ENCODE measurements around the gene GOLGA8R.
A peak's percentile ranks its signal among the peaks of the same experiment; 100 is the strongest.
"Not testable (repeated sequence)": the region's sequence is repeated elsewhere in the genome, so short reads cannot be mapped to it uniquely, and the experiment has no call there.

GOLGA8R gene

GRCh38 chr15:30414160-30414559, at the start of gene GOLGA8R:
TSS of gene GOLGA8R (minus strand) at chr15:30414260. CDS start at chr15:30414162, 98 bp downstream.
- H3K9me3 Mint-ChIP-seq; H3K4me1 Mint-ChIP-seq; H3K36me3 Mint-ChIP-seq; ATAC-seq; DNase-seq (ENCODE audit: low spot score in 2 of 2); H3K27ac Mint-ChIP-seq; H3K4me3 Mint-ChIP-seq: not testable (repeated sequence)

GRCh38 chr15:30463849-30464248, 49.8 kb upstream of the GOLGA8R start:
- H3K27ac Mint-ChIP-seq; H3K9me3 Mint-ChIP-seq; H3K4me3 Mint-ChIP-seq; ATAC-seq; H3K36me3 Mint-ChIP-seq; DNase-seq (ENCODE audit: low spot score in 2 of 2); H3K4me1 Mint-ChIP-seq: not testable (repeated sequence)

- H3K4me1 Mint-ChIP-seq; DNase-seq (ENCODE audit: low spot score in 2 of 2); ATAC-seq; H3K27ac Mint-ChIP-seq; H3K4me3 Mint-ChIP-seq; H3K36me3 Mint-ChIP-seq; H3K9me3 Mint-ChIP-seq: not testable (repeated sequence)
Measured at GRCh38 chr15:30462176-30462575, 48.1 kb upstream of the GOLGA8R start.

- not testable (repeated sequence) for H3K27ac Mint-ChIP-seq; H3K9me3 Mint-ChIP-seq; ATAC-seq; DNase-seq (ENCODE audit: low spot score in 2 of 2); H3K4me3 Mint-ChIP-seq; H3K4me1 Mint-ChIP-seq; H3K36me3 Mint-ChIP-seq
Measured at GRCh38 chr15:30452702-30453101, 38.6 kb upstream of the GOLGA8R start.

- H3K4me1 Mint-ChIP-seq; H3K9me3 Mint-ChIP-seq; H3K27ac Mint-ChIP-seq; ATAC-seq; H3K36me3 Mint-ChIP-seq; H3K4me3 Mint-ChIP-seq; DNase-seq (ENCODE audit: low spot score in 2 of 2): not testable (repeated sequence)
Measured at GRCh38 chr15:30438348-30438747, 24.3 kb upstream of the GOLGA8R start.

- not testable (repeated sequence) for DNase-seq (ENCODE audit: low spot score in 2 of 2); H3K4me3 Mint-ChIP-seq; ATAC-seq; H3K9me3 Mint-ChIP-seq; H3K4me1 Mint-ChIP-seq; H3K36me3 Mint-ChIP-seq; H3K27ac Mint-ChIP-seq
Measured at GRCh38 chr15:30435878-30436277, 21.8 kb upstream of the GOLGA8R start.

- H3K4me1 Mint-ChIP-seq; H3K9me3 Mint-ChIP-seq; DNase-seq (ENCODE audit: low spot score in 2 of 2); H3K4me3 Mint-ChIP-seq; H3K27ac Mint-ChIP-seq; ATAC-seq; H3K36me3 Mint-ChIP-seq: not testable (repeated sequence)
Measured at GRCh38 chr15:30420723-30421122, 6.7 kb upstream of the GOLGA8R start.

GRCh38 chr15:30407636-30408035, 6.4 kb downstream of the GOLGA8R start:
- DNase-seq (ENCODE audit: low spot score in 2 of 2) = peak in 1 of 2 donors; percentile 47
- not testable (repeated sequence) for H3K27ac Mint-ChIP-seq, H3K4me3 Mint-ChIP-seq, ATAC-seq, H3K4me1 Mint-ChIP-seq, H3K9me3 Mint-ChIP-seq, H3K36me3 Mint-ChIP-seq

GRCh38 chr15:30398988-30399387, 15.1 kb downstream of the GOLGA8R start:
- not testable (repeated sequence) for H3K4me3 Mint-ChIP-seq, H3K36me3 Mint-ChIP-seq, H3K4me1 Mint-ChIP-seq, H3K27ac Mint-ChIP-seq, H3K9me3 Mint-ChIP-seq
- DNase-seq (ENCODE audit: low spot score in 2 of 2) = peak; percentile 38 to 53
- ATAC-seq = peak; percentile 66

- DNase-seq (ENCODE audit: low spot score in 2 of 2); H3K4me1 Mint-ChIP-seq; H3K36me3 Mint-ChIP-seq; ATAC-seq; H3K27ac Mint-ChIP-seq; H3K9me3 Mint-ChIP-seq; H3K4me3 Mint-ChIP-seq: not testable (repeated sequence)
Measured at GRCh38 chr15:30393664-30393991, 20.4 kb downstream of the GOLGA8R start.

- H3K9me3 Mint-ChIP-seq; H3K4me1 Mint-ChIP-seq; H3K36me3 Mint-ChIP-seq; H3K27ac Mint-ChIP-seq; H3K4me3 Mint-ChIP-seq; DNase-seq (ENCODE audit: low spot score in 2 of 2): not testable (repeated sequence)
- peak; percentile 65 for ATAC-seq
Measured at GRCh38 chr15:30392766-30393663, 21.0 kb downstream of the GOLGA8R start, which contains the start of gene CHRFAM7A. TSS of gene CHRFAM7A (minus strand) at chr15:30393540. CDS start at chr15:30383351, 10,189 bp downstream.

- H3K4me3 Mint-ChIP-seq; H3K9me3 Mint-ChIP-seq; DNase-seq (ENCODE audit: low spot score in 2 of 2); ATAC-seq; H3K27ac Mint-ChIP-seq; H3K4me1 Mint-ChIP-seq; H3K36me3 Mint-ChIP-seq: not testable (repeated sequence)
Measured at GRCh38 chr15:30386318-30386887, 27.7 kb downstream of the GOLGA8R start.

- H3K27ac Mint-ChIP-seq = not testable (repeated sequence)
Measured at GRCh38 chr15:30377082-30377413, 37.0 kb downstream of the GOLGA8R start.

GRCh38 chr15:30376375-30377081, 37.5 kb downstream of the GOLGA8R start:
- H3K9me3 Mint-ChIP-seq; H3K27ac Mint-ChIP-seq; DNase-seq (ENCODE audit: low spot score in 2 of 2); H3K4me3 Mint-ChIP-seq; ATAC-seq; H3K4me1 Mint-ChIP-seq; H3K36me3 Mint-ChIP-seq: not testable (repeated sequence)

More at GRCh38 chr15:30377082-30377413, 37.0 kb downstream of the GOLGA8R start:
- H3K4me1 Mint-ChIP-seq; H3K9me3 Mint-ChIP-seq; H3K36me3 Mint-ChIP-seq; ATAC-seq; DNase-seq (ENCODE audit: low spot score in 2 of 2); H3K4me3 Mint-ChIP-seq: not testable (repeated sequence)

- H3K4me3 Mint-ChIP-seq; DNase-seq (ENCODE audit: low spot score in 2 of 2); H3K4me1 Mint-ChIP-seq: not testable (repeated sequence)
Measured at GRCh38 chr15:30375872-30376271, 38.2 kb downstream of the GOLGA8R start.

More at GRCh38 chr15:30375872-30376271, 38.2 kb downstream of the GOLGA8R start:
- H3K36me3 Mint-ChIP-seq, H3K27ac Mint-ChIP-seq, H3K9me3 Mint-ChIP-seq: not testable (repeated sequence)
- peak; percentile 34 for ATAC-seq

Measured in stimulated activated effector memory CD8-positive, alpha-beta T cell treated with anti-CD3 and anti-CD28 coated beads, Interleukin-12 subunit alpha, Interleukin-12 subunit beta, amount 100 ng/mL, for 72 hours (primary cell).